GM12878 (cell line): ENCODE measurements around the gene METTL27.

Source experiments
- CBFB ChIP-seq: IDR thresholded peaks from 2 replicates; pipeline ENCODE4 v1.6.1; 2016; ENCODE audit warnings: antibody characterized with exemption, low read depth
- CTCF ChIP-seq, 3 experiments: IDR thresholded peaks in 2 of 3; conservative IDR thresholded peaks in 1 of 3; 2 replicates each; pipeline ENCODE4 v1.5.1; 2011; ENCODE audit warnings: low read depth in 3 of 3, low read length in 3 of 3, mild to moderate bottlenecking in 3 of 3, control low read depth in 2 of 3, moderate library complexity in 2 of 3, inconsistent platforms in 1 of 3, mixed read lengths in 1 of 3; ENCODE audit not compliant: control insufficient read depth in 2 of 3, insufficient read depth in 1 of 3; ENCODE audit errors: extremely low read depth in 1 of 3

- TF ChIP-seq CTCF (IDR thresholded peaks at IDR 0.05 in 2 of 3, conservative IDR thresholded peaks at IDR 0.05 in 1 of 3; ENCODE audit: control insufficient read depth in 2 of 3, extremely low read depth in 1 of 3, insufficient read depth in 1 of 3, low read depth in 3 of 3, low read length in 3 of 3) (no peak), CBFB (no peak)
Observed at GRCh38 chr7:73824986-73825385, 17.3 kb downstream of the METTL27 start.
